Cerebellar cortex (tissue), 1 donor: Measurements from ENCODE around the gene NBEA.

ENCODE experiments used
- DNase-seq: peaks from one replicate; pipeline ENCODE4 v3.0.0-alpha.2; 2015; ENCODE audit warnings: low spot score

NBEA gene

GRCh38 chr13:35573639-35574038, 631.6 kb downstream of the NBEA start:
- DNase-seq = no peak

GRCh38 chr13:35592457-35592856, 650.4 kb downstream of the NBEA start:
- DNase-seq = no peak

GRCh38 chr13:35593651-35594050, 651.6 kb downstream of the NBEA start:
- no peak for DNase-seq

GRCh38 chr13:35594096-35594495, 652.0 kb downstream of the NBEA start:
- DNase-seq = no peak

GRCh38 chr13:35595181-35595580, 653.1 kb downstream of the NBEA start:
- no peak for DNase-seq

- DNase-seq = no peak
Observed at GRCh38 chr13:35596321-35597030, 654.4 kb downstream of the NBEA start.

GRCh38 chr13:35597451-35597850, 655.4 kb downstream of the NBEA start:
- no peak for DNase-seq

GRCh38 chr13:35598233-35598632, 656.2 kb downstream of the NBEA start:
- no peak for DNase-seq

GRCh38 chr13:35598790-35599369, 656.8 kb downstream of the NBEA start:
- no peak for DNase-seq

- DNase-seq = no peak
Observed at GRCh38 chr13:35599384-35599783, 657.3 kb downstream of the NBEA start.

- no peak for DNase-seq
Observed at GRCh38 chr13:35600137-35600536, 658.1 kb downstream of the NBEA start.

GRCh38 chr13:35603593-35604285, 661.7 kb downstream of the NBEA start:
- DNase-seq = no peak

GRCh38 chr13:35614666-35615065, 672.6 kb downstream of the NBEA start:
- DNase-seq = no peak

GRCh38 chr13:35617420-35617819, 675.4 kb downstream of the NBEA start:
- DNase-seq = no peak

GRCh38 chr13:35618565-35619083, 676.6 kb downstream of the NBEA start:
- DNase-seq = no peak

- DNase-seq = no peak
Observed at GRCh38 chr13:35621989-35622388, 679.9 kb downstream of the NBEA start.

GRCh38 chr13:35629026-35629425, 687.0 kb downstream of the NBEA start:
- DNase-seq = no peak

GRCh38 chr13:35630551-35631275, 688.6 kb downstream of the NBEA start:
- DNase-seq = peak; percentile 76

- no peak for DNase-seq
Observed at GRCh38 chr13:35631666-35632065, 689.6 kb downstream of the NBEA start.

GRCh38 chr13:35643625-35644024, 701.6 kb downstream of the NBEA start:
- no peak for DNase-seq

- peak; percentile 72 for DNase-seq
Observed at GRCh38 chr13:35646056-35646774, 704.1 kb downstream of the NBEA start.

- DNase-seq = no peak
Observed at GRCh38 chr13:35648201-35648600, 706.1 kb downstream of the NBEA start.
